HuH-7 (cell line): ENCODE data around the gene GIPC2.
"Not testable (repeated sequence)": the region's sequence is repeated elsewhere in the genome, so short reads cannot be mapped to it uniquely, and the experiment has no call there.

Source experiments
- DNase-seq: peaks from one replicate; pipeline ENCODE4 v3.0.0; 2011; ENCODE audit warnings: low spot score

Gene GIPC2

GRCh38 chr1:78069784-78070183 lies 24.0 kb downstream of the GIPC2 start:
- DNase-seq: no peak

- DNase-seq: no peak
These were observed 24.4 kb downstream of the GIPC2 start for GRCh38 chr1:78070210-78070609.

GRCh38 chr1:78070758-78071157 lies 25.0 kb downstream of the GIPC2 start:
- DNase-seq: no peak

- no peak for DNase-seq
These were observed 25.9 kb downstream of the GIPC2 start for GRCh38 chr1:78071696-78072095.

- no peak for DNase-seq
These were observed 26.4 kb downstream of the GIPC2 start for GRCh38 chr1:78072216-78072615.

- DNase-seq: no peak
These were observed 27.7 kb downstream of the GIPC2 start for GRCh38 chr1:78073441-78073840.

- DNase-seq: no peak
These were observed 29.9 kb downstream of the GIPC2 start for GRCh38 chr1:78075621-78076020.

- DNase-seq: no peak
These were observed 32.6 kb downstream of the GIPC2 start for GRCh38 chr1:78078358-78078757.

- DNase-seq: no peak
These were observed 33.8 kb downstream of the GIPC2 start for GRCh38 chr1:78079580-78079979.

- no peak for DNase-seq
These were observed 35.0 kb downstream of the GIPC2 start for GRCh38 chr1:78080767-78081166.

GRCh38 chr1:78081980-78082860 lies 36.5 kb downstream of the GIPC2 start:
- no peak for DNase-seq

GRCh38 chr1:78084639-78085038 lies 38.9 kb downstream of the GIPC2 start:
- DNase-seq: not testable (repeated sequence)

- no peak for DNase-seq
These were observed 40.9 kb downstream of the GIPC2 start for GRCh38 chr1:78086697-78087096.

GRCh38 chr1:78088015-78088414 lies 42.2 kb downstream of the GIPC2 start:
- DNase-seq: no peak

- DNase-seq: no peak
These were observed 42.7 kb downstream of the GIPC2 start for GRCh38 chr1:78088486-78088885.

GRCh38 chr1:78089010-78089409 lies 43.2 kb downstream of the GIPC2 start:
- no peak for DNase-seq

- no peak for DNase-seq
These were observed 44.8 kb downstream of the GIPC2 start for GRCh38 chr1:78090472-78091133.

- no peak for DNase-seq
These were observed 45.5 kb downstream of the GIPC2 start for GRCh38 chr1:78091215-78091813.

- DNase-seq: no peak
These were observed 46.1 kb downstream of the GIPC2 start for GRCh38 chr1:78091886-78092285.

GRCh38 chr1:78092643-78093042 lies 46.9 kb downstream of the GIPC2 start:
- no peak for DNase-seq

- DNase-seq: no peak
These were observed 47.8 kb downstream of the GIPC2 start for GRCh38 chr1:78093560-78093959.

GRCh38 chr1:78094639-78095038 lies 48.9 kb downstream of the GIPC2 start:
- no peak for DNase-seq

GRCh38 chr1:78095593-78095992 lies 49.8 kb downstream of the GIPC2 start:
- DNase-seq: no peak
